Measurements from ENCODE around the gene NMNAT3. TPM values are rescaled to one million over a fixed set of nuclear protein-coding genes. Genes with fewer than 3 reads are reported as not detected.

NMNAT3 gene
- polyA plus RNA-seq (2013), result 19.6 TPM

- peak; percentile 85 to 92 (median 91) for DNase-seq
These were observed at the start of gene NMNAT3 for GRCh38 chr3:139677388-139678155. NMNAT3 (minus strand) TSS chr3:139677972; CDS start chr3:139627724, 50,248 bp downstream.

GRCh38 chr3:139721370-139721769 is 43.6 kb upstream of the NMNAT3 start:
- POLR2A ChIA-PET, result no interaction called here
- H3K4me3 ChIP-seq (ENCODE audit: control insufficient read depth in 1 of 7, extremely low read depth in 1 of 7, insufficient read depth in 4 of 7, low read depth in 2 of 7, low read length in 6 of 7), result no peak overlapping the region
- H3K27me3 ChIP-seq (replicated peaks in 2 of 5; ENCODE audit: control insufficient read depth in 4 of 5, insufficient read depth in 5 of 5, low read length in 4 of 5), result peaks cover 0 to 11% (median 3%) of the 10 kb centered on the region in 5 experiments
- H3K27ac ChIP-seq (ENCODE audit: insufficient read depth in 1 of 2, low read depth in 1 of 2, low read length in 2 of 2, poor library complexity in 1 of 2, severe bottlenecking in 2 of 2), result no peak overlapping the region
- H3K9me3 ChIP-seq (ENCODE audit: control extremely low read depth in 1 of 5, control insufficient read depth in 4 of 5, insufficient read depth in 2 of 5, low read depth in 1 of 5, low read length in 4 of 5), result peaks cover 0 to 2% (median 0%) of the 10 kb centered on the region in 5 experiments
- CTCF ChIA-PET, result no interaction called here
- WGBS (ENCODE audit: insufficient coverage), result no CpG with 5 or more reads among the region's 1 CpG
- H3K4me1 ChIP-seq (ENCODE audit: control extremely low read depth in 1 of 4, control insufficient read depth in 4 of 4, insufficient read depth in 4 of 4, low read length in 3 of 4), result no peaks in the 10 kb centered on the region
- H3K36me3 ChIP-seq (ENCODE audit: control insufficient read depth in 4 of 4, insufficient read depth in 4 of 4, low read length in 3 of 4), result no peaks in the 10 kb centered on the region
- DNase-seq, result no peak

More at GRCh38 chr3:139677388-139678155, at the start of gene NMNAT3:
- peak within 1 kb of the TSS; percentile 66 to 87 (median 79) for H3K4me3 ChIP-seq (ENCODE audit: control insufficient read depth in 1 of 7, extremely low read depth in 1 of 7, insufficient read depth in 4 of 7, low read depth in 2 of 7, low read length in 6 of 7)
- peak within 1 kb of the TSS in 1 of 2 experiments; percentile 45 for H3K27ac ChIP-seq (ENCODE audit: insufficient read depth in 1 of 2, low read depth in 1 of 2, low read length in 2 of 2, poor library complexity in 1 of 2, severe bottlenecking in 2 of 2)
- H3K9me3 ChIP-seq (ENCODE audit: control extremely low read depth in 1 of 5, control insufficient read depth in 4 of 5, insufficient read depth in 2 of 5, low read depth in 1 of 5, low read length in 4 of 5), result no peaks in the 10 kb centered on the region
- WGBS (ENCODE audit: insufficient coverage), result 0% methylated on average over 49 of the region's 65 CpGs
- CTCF ChIA-PET, result no interaction called here
- POLR2A ChIA-PET, result no interaction called here
- no peaks in the 10 kb centered on the region for H3K36me3 ChIP-seq (ENCODE audit: control insufficient read depth in 4 of 4, insufficient read depth in 4 of 4, low read length in 3 of 4)
- H3K27me3 ChIP-seq (replicated peaks in 2 of 5; ENCODE audit: control insufficient read depth in 4 of 5, insufficient read depth in 5 of 5, low read length in 4 of 5), result no peaks in the 10 kb centered on the region
- H3K4me1 ChIP-seq (ENCODE audit: control extremely low read depth in 1 of 4, control insufficient read depth in 4 of 4, insufficient read depth in 4 of 4, low read length in 3 of 4), result peaks cover 0 to 21% (median 16%) of the 10 kb centered on the region in 4 experiments

- Histone ChIP-seq H3K9me3 (ENCODE audit: control extremely low read depth in 1 of 5, control insufficient read depth in 4 of 5, insufficient read depth in 2 of 5, low read depth in 1 of 5, low read length in 4 of 5) (peaks cover 0 to 2% (median 0%) of the 10 kb centered on the region in 5 experiments), H3K4me1 (ENCODE audit: control extremely low read depth in 1 of 4, control insufficient read depth in 4 of 4, insufficient read depth in 4 of 4, low read length in 3 of 4) (no peaks in the 10 kb centered on the region), H3K36me3 (ENCODE audit: control insufficient read depth in 4 of 4, insufficient read depth in 4 of 4, low read length in 3 of 4) (no peaks in the 10 kb centered on the region), H3K27me3 (replicated peaks in 2 of 5; ENCODE audit: control insufficient read depth in 4 of 5, insufficient read depth in 5 of 5, low read length in 4 of 5) (peaks cover 0 to 12% (median 0%) of the 10 kb centered on the region in 5 experiments), H3K27ac (ENCODE audit: insufficient read depth in 1 of 2, low read depth in 1 of 2, low read length in 2 of 2, poor library complexity in 1 of 2, severe bottlenecking in 2 of 2) (no peak overlapping the region), H3K4me3 (ENCODE audit: control insufficient read depth in 1 of 7, extremely low read depth in 1 of 7, insufficient read depth in 4 of 7, low read depth in 2 of 7, low read length in 6 of 7) (no peak overlapping the region)
- POLR2A ChIA-PET, result no interaction called here
- DNase-seq, result no peak
- CTCF ChIA-PET, result no interaction called here
- 75% methylated on average over 2 of the region's 3 CpGs for WGBS (ENCODE audit: insufficient coverage)
These were observed 40.6 kb upstream of the NMNAT3 start for GRCh38 chr3:139718415-139718814.

- no peak for DNase-seq
- CTCF ChIA-PET, result no interaction called here
- POLR2A ChIA-PET, result no interaction called here
These were observed 39.2 kb upstream of the NMNAT3 start for GRCh38 chr3:139716908-139717485.

GRCh38 chr3:139715743-139716360 is 38.1 kb upstream of the NMNAT3 start:
- H3K27me3 ChIP-seq (replicated peaks in 2 of 5; ENCODE audit: control insufficient read depth in 4 of 5, insufficient read depth in 5 of 5, low read length in 4 of 5), result peaks cover 0 to 12% (median 0%) of the 10 kb centered on the region in 5 experiments
- WGBS (ENCODE audit: insufficient coverage), result 17% methylated on average over 1 of the region's 2 CpGs
- POLR2A ChIA-PET, result no interaction called here
- H3K4me1 ChIP-seq (ENCODE audit: control extremely low read depth in 1 of 4, control insufficient read depth in 4 of 4, insufficient read depth in 4 of 4, low read length in 3 of 4), result no peaks in the 10 kb centered on the region
- CTCF ChIA-PET, result interaction anchor here (0.7 kb wide), 1 partner anchor 642 kb away, joined by 3 read pairs; no protein-coding TSS in a partner anchor
- no peak overlapping the region for H3K4me3 ChIP-seq (ENCODE audit: control insufficient read depth in 1 of 7, extremely low read depth in 1 of 7, insufficient read depth in 4 of 7, low read depth in 2 of 7, low read length in 6 of 7)
- no peak overlapping the region for H3K27ac ChIP-seq (ENCODE audit: insufficient read depth in 1 of 2, low read depth in 1 of 2, low read length in 2 of 2, poor library complexity in 1 of 2, severe bottlenecking in 2 of 2)
- H3K36me3 ChIP-seq (ENCODE audit: control insufficient read depth in 4 of 4, insufficient read depth in 4 of 4, low read length in 3 of 4), result no peaks in the 10 kb centered on the region
- H3K9me3 ChIP-seq (ENCODE audit: control extremely low read depth in 1 of 5, control insufficient read depth in 4 of 5, insufficient read depth in 2 of 5, low read depth in 1 of 5, low read length in 4 of 5), result peaks cover 0 to 2% (median 0%) of the 10 kb centered on the region in 5 experiments
- no peak for DNase-seq

More at GRCh38 chr3:139716908-139717485, 39.2 kb upstream of the NMNAT3 start:
- no peak overlapping the region for H3K4me3 ChIP-seq (ENCODE audit: control insufficient read depth in 1 of 7, extremely low read depth in 1 of 7, insufficient read depth in 4 of 7, low read depth in 2 of 7, low read length in 6 of 7)
- no peaks in the 10 kb centered on the region for H3K36me3 ChIP-seq (ENCODE audit: control insufficient read depth in 4 of 4, insufficient read depth in 4 of 4, low read length in 3 of 4)
- H3K27ac ChIP-seq (ENCODE audit: insufficient read depth in 1 of 2, low read depth in 1 of 2, low read length in 2 of 2, poor library complexity in 1 of 2, severe bottlenecking in 2 of 2), result no peak overlapping the region
- H3K9me3 ChIP-seq (ENCODE audit: control extremely low read depth in 1 of 5, control insufficient read depth in 4 of 5, insufficient read depth in 2 of 5, low read depth in 1 of 5, low read length in 4 of 5), result peaks cover 0 to 2% (median 0%) of the 10 kb centered on the region in 5 experiments
- peaks cover 0 to 12% (median 0%) of the 10 kb centered on the region in 5 experiments for H3K27me3 ChIP-seq (replicated peaks in 2 of 5; ENCODE audit: control insufficient read depth in 4 of 5, insufficient read depth in 5 of 5, low read length in 4 of 5)
- no peaks in the 10 kb centered on the region for H3K4me1 ChIP-seq (ENCODE audit: control extremely low read depth in 1 of 4, control insufficient read depth in 4 of 4, insufficient read depth in 4 of 4, low read length in 3 of 4)
- WGBS (ENCODE audit: insufficient coverage), result 100% methylated on average over 1 of the region's 3 CpGs

- Histone ChIP-seq H3K9me3 (ENCODE audit: control extremely low read depth in 1 of 5, control insufficient read depth in 4 of 5, insufficient read depth in 2 of 5, low read depth in 1 of 5, low read length in 4 of 5) (peaks cover 0 to 2% (median 0%) of the 10 kb centered on the region in 5 experiments), H3K27ac (ENCODE audit: insufficient read depth in 1 of 2, low read depth in 1 of 2, low read length in 2 of 2, poor library complexity in 1 of 2, severe bottlenecking in 2 of 2) (no peak overlapping the region), H3K4me1 (ENCODE audit: control extremely low read depth in 1 of 4, control insufficient read depth in 4 of 4, insufficient read depth in 4 of 4, low read length in 3 of 4) (no peaks in the 10 kb centered on the region), H3K36me3 (ENCODE audit: control insufficient read depth in 4 of 4, insufficient read depth in 4 of 4, low read length in 3 of 4) (no peaks in the 10 kb centered on the region), H3K4me3 (ENCODE audit: control insufficient read depth in 1 of 7, extremely low read depth in 1 of 7, insufficient read depth in 4 of 7, low read depth in 2 of 7, low read length in 6 of 7) (no peak overlapping the region), H3K27me3 (replicated peaks in 2 of 5; ENCODE audit: control insufficient read depth in 4 of 5, insufficient read depth in 5 of 5, low read length in 4 of 5) (peaks cover 0 to 12% (median 2%) of the 10 kb centered on the region in 5 experiments)
- 100% methylated on average over 1 of the region's 2 CpGs for WGBS (ENCODE audit: insufficient coverage)
- ChIA-PET POLR2A (no interaction called here), CTCF (no interaction called here)
- no peak for DNase-seq
These were observed 37.4 kb upstream of the NMNAT3 start for GRCh38 chr3:139715166-139715565.

- DNase-seq, result no peak
- POLR2A ChIA-PET, result no interaction called here
- CTCF ChIA-PET, result no interaction called here
These were observed 32.4 kb upstream of the NMNAT3 start for GRCh38 chr3:139710212-139710611.

More at GRCh38 chr3:139710212-139710611, 32.4 kb upstream of the NMNAT3 start:
- H3K9me3 ChIP-seq (ENCODE audit: control extremely low read depth in 1 of 5, control insufficient read depth in 4 of 5, insufficient read depth in 2 of 5, low read depth in 1 of 5, low read length in 4 of 5), result no peaks in the 10 kb centered on the region
- H3K27me3 ChIP-seq (replicated peaks in 2 of 5; ENCODE audit: control insufficient read depth in 4 of 5, insufficient read depth in 5 of 5, low read length in 4 of 5), result peaks cover 0 to 3% (median 0%) of the 10 kb centered on the region in 5 experiments
- no peaks in the 10 kb centered on the region for H3K36me3 ChIP-seq (ENCODE audit: control insufficient read depth in 4 of 4, insufficient read depth in 4 of 4, low read length in 3 of 4)
- 48% methylated on average over 3 of the region's 3 CpGs for WGBS (ENCODE audit: insufficient coverage)
- H3K27ac ChIP-seq (ENCODE audit: insufficient read depth in 1 of 2, low read depth in 1 of 2, low read length in 2 of 2, poor library complexity in 1 of 2, severe bottlenecking in 2 of 2), result no peak overlapping the region
- H3K4me1 ChIP-seq (ENCODE audit: control extremely low read depth in 1 of 4, control insufficient read depth in 4 of 4, insufficient read depth in 4 of 4, low read length in 3 of 4), result no peaks in the 10 kb centered on the region
- no peak overlapping the region for H3K4me3 ChIP-seq (ENCODE audit: control insufficient read depth in 1 of 7, extremely low read depth in 1 of 7, insufficient read depth in 4 of 7, low read depth in 2 of 7, low read length in 6 of 7)

Data from common myeloid progenitor, CD34-positive (primary cell).